Mesendoderm (in vitro differentiated cells): ENCODE data around the gene CHI3L2.
A peak's percentile ranks its signal among the peaks of the same experiment; 100 is the strongest.

Experiments used
- DNase-seq: peaks from one replicate; pipeline ENCODE4 v3.0.0; 2013
- H2AK5ac ChIP-seq: 2 replicates; pipeline ENCODE4 v1.6.1; 2013; ENCODE audit warnings: low read length, inconsistent platforms
- H2BK120ac ChIP-seq: 2 replicates; pipeline ENCODE4 v1.6.1; 2013; ENCODE audit warnings: low read depth, mild to moderate bottlenecking, low read length, moderate library complexity, mixed read lengths
- H2BK15ac ChIP-seq: replicated peaks from 2 replicates; pipeline ENCODE4 v1.6.1; 2013; ENCODE audit warnings: low read depth, mild to moderate bottlenecking, moderate library complexity
- H2BK5ac ChIP-seq: 2 replicates; pipeline ENCODE4 v1.6.1; 2013; ENCODE audit warnings: low read length, inconsistent platforms
- H3K18ac ChIP-seq: 2 replicates; pipeline ENCODE4 v1.6.1; 2013; ENCODE audit warnings: mild to moderate bottlenecking, low read length, mixed read lengths
- H3K23ac ChIP-seq: one replicate; pipeline ENCODE4 v1.6.1; 2013; ENCODE audit warnings: low read length
- H3K27ac ChIP-seq: 2 replicates; pipeline ENCODE4 v1.5.1; 2013; ENCODE audit warnings: low read depth, mild to moderate bottlenecking, inconsistent platforms, low read length, moderate library complexity
- H3K27me3 ChIP-seq: 2 replicates; pipeline ENCODE4 v1.6.1; 2013; ENCODE audit warnings: low read length, control low read depth, mild to moderate bottlenecking, inconsistent platforms; ENCODE audit not compliant: insufficient read depth, poor library complexity
- H3K36me3 ChIP-seq: 2 replicates; pipeline ENCODE4 v1.6.1; 2013; ENCODE audit warnings: low read length, inconsistent platforms; ENCODE audit not compliant: control insufficient read depth, insufficient read depth
- H3K4ac ChIP-seq: one replicate; pipeline ENCODE4 v1.6.1; 2013; ENCODE audit warnings: low read depth, mild to moderate bottlenecking, low read length, moderate library complexity
- H3K4me1 ChIP-seq: 2 replicates; pipeline ENCODE4 v1.6.1; 2013; ENCODE audit warnings: low read depth, low read length, inconsistent platforms; ENCODE audit not compliant: control insufficient read depth
- H3K4me2 ChIP-seq: 2 replicates; pipeline ENCODE4 v1.6.1; 2013; ENCODE audit warnings: low read length
- H3K4me3 ChIP-seq: 2 replicates; pipeline ENCODE4 v1.5.1; 2013; ENCODE audit warnings: mild to moderate bottlenecking, low read length
- H3K56ac ChIP-seq: one replicate; pipeline ENCODE4 v1.6.1; 2013; ENCODE audit warnings: low read length
- H3K79me1 ChIP-seq: 2 replicates; pipeline ENCODE4 v1.6.1; 2013; ENCODE audit warnings: low read length, inconsistent platforms
- H3K79me2 ChIP-seq: 2 replicates; pipeline ENCODE4 v1.6.1; 2013; ENCODE audit warnings: mild to moderate bottlenecking, low read length; ENCODE audit not compliant: control insufficient read depth, insufficient read depth
- H3K9ac ChIP-seq: 2 replicates; pipeline ENCODE4 v1.6.1; 2013; ENCODE audit warnings: low read length, inconsistent platforms
- H4K5ac ChIP-seq: one replicate; pipeline ENCODE4 v1.6.1; 2013; ENCODE audit warnings: low read length
- H4K8ac ChIP-seq: one replicate; pipeline ENCODE4 v1.6.1; 2013; ENCODE audit warnings: low read depth, mild to moderate bottlenecking, control low read depth, low read length, moderate library complexity
- WGBS: extraction: QIAGEN DNeasy Blood & Tissue Kit; methylation state at CpG from one replicate; pipeline ENCODE4 v1.1.7; 2013; ENCODE audit warnings: low lambda C conversion rate, missing lambda C conversion rate; ENCODE audit not compliant: insufficient coverage; ENCODE audit errors: extremely low coverage; 5-methylcytosine and 5-hydroxymethylcytosine counted together

Gene CHI3L2

GRCh38 chr1:111279144-111279543, 51.6 kb downstream of the CHI3L2 start:
- no peak overlapping the region for H4K8ac ChIP-seq

GRCh38 chr1:111280267-111280666, 52.8 kb downstream of the CHI3L2 start:
- H3K27ac ChIP-seq: no peak overlapping the region
- no peak overlapping the region for H3K9ac ChIP-seq
- H2BK5ac ChIP-seq: no peak overlapping the region
- no peak for DNase-seq
- H3K4me2 ChIP-seq: no peak overlapping the region
- H3K79me1 ChIP-seq: no peaks in the 10 kb centered on the region
- no peaks in the 10 kb centered on the region for H3K27me3 ChIP-seq
- H2BK120ac ChIP-seq: no peak overlapping the region
- H3K36me3 ChIP-seq: no peaks in the 10 kb centered on the region
- H3K18ac ChIP-seq: no peak overlapping the region
- no peaks in the 10 kb centered on the region for H3K4me1 ChIP-seq
- H4K8ac ChIP-seq: no peak overlapping the region
- no peak overlapping the region for H3K56ac ChIP-seq
- no peak overlapping the region for H3K4me3 ChIP-seq
- no peak overlapping the region for H4K5ac ChIP-seq
- no peaks in the 10 kb centered on the region for H3K79me2 ChIP-seq
- no peak overlapping the region for H3K23ac ChIP-seq
- H2AK5ac ChIP-seq: no peak overlapping the region
- no peak overlapping the region for H3K4ac ChIP-seq
- no peak overlapping the region for H2BK15ac ChIP-seq

More at GRCh38 chr1:111279144-111279543, 51.6 kb downstream of the CHI3L2 start:
- Histone ChIP-seq H3K36me3 (no peaks in the 10 kb centered on the region), H3K27ac (no peak overlapping the region), H2BK15ac (no peak overlapping the region), H3K79me1 (no peaks in the 10 kb centered on the region), H3K27me3 (no peaks in the 10 kb centered on the region), H3K18ac (no peak overlapping the region), H3K4me3 (no peak overlapping the region), H3K9ac (no peak overlapping the region), H2AK5ac (no peak overlapping the region), H2BK5ac (no peak overlapping the region), H3K23ac (no peak overlapping the region), H3K79me2 (no peaks in the 10 kb centered on the region), H3K56ac (no peak overlapping the region), H2BK120ac (no peak overlapping the region), H4K5ac (no peak overlapping the region), H3K4me2 (no peak overlapping the region), H3K4me1 (no peaks in the 10 kb centered on the region), H3K4ac (no peak overlapping the region)
- DNase-seq: no peak
- no CpG with 5 or more reads among the region's 4 CpGs for WGBS

DNA sequence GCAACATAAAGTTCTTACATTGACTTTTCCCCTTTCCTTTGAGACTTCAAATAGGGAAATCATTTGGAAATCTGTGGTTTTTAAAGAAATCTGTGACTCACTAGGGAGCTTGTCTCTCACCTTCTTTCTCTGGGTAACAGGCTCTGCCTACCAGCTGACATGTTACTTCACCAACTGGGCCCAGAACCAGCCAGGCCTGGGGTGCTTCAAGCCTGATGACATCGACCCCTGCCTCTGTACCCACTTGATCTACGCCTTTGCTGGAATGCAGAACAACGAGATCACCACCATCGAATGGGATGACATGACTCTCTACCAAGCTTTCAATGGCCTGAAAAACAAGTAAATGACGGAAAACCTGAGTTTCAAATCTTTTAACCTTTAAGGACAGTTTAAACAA, 53.9 kb downstream of the CHI3L2 start:
- Histone ChIP-seq H3K27ac (no peak overlapping the region), H3K18ac (no peak overlapping the region), H2AK5ac (no peak overlapping the region), H3K79me2 (no peaks in the 10 kb centered on the region), H2BK120ac (no peak overlapping the region), H4K5ac (no peak overlapping the region), H2BK5ac (no peak overlapping the region), H3K4me3 (no peak overlapping the region), H3K9ac (no peak overlapping the region), H3K27me3 (no peaks in the 10 kb centered on the region), H3K56ac (no peak overlapping the region), H4K8ac (no peak overlapping the region), H3K79me1 (no peaks in the 10 kb centered on the region), H3K4ac (no peak overlapping the region), H3K4me1 (no peaks in the 10 kb centered on the region), H3K4me2 (no peak overlapping the region), H3K23ac (no peak overlapping the region), H3K36me3 (no peaks in the 10 kb centered on the region), H2BK15ac (no peak overlapping the region)
- no CpG with 5 or more reads among the region's 5 CpGs for WGBS
- peak; percentile 61 for DNase-seq

DNA sequence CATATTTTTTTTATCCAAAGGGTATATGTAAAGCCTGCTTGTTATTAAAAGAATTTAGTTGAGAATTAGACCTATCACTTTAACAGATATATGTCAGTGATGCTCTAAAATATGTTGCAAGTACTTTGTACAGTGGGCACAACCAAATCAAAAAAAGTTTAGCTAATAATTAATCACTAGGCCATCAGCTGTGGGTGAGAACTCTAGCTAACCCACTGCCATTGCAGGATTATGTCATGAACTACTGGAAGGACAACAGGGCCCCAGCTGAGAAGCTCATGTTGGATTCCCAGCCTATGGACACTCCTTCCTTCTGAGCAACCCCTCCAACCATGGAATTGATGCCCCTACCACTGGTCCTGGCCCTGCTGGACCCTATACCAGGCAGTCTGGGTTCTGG, 56.3 kb downstream of the CHI3L2 start:
- no peak overlapping the region for H3K56ac ChIP-seq

DNA sequence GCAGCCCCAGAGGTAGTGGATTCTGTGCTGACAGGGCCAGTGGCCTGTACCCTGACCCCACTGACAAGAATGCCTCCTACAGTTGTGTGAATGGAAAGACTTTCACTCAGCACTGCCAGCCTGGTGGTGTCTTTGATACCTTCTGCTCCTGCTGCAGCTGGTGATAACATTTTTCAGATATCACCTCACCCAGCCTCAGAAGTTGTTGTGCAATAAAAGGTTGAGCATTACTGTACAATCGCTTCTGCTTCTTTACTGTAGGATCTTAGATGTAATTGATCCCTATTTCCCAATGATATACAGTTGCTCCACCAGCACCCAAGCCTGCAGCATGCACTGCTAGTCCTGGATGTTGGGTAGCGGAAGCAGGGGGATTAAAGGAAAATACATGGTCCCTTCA, 58.4 kb downstream of the CHI3L2 start:
- Histone ChIP-seq H4K5ac (no peak overlapping the region), H3K4me3 (no peak overlapping the region), H3K4me2 (no peak overlapping the region), H3K79me1 (no peaks in the 10 kb centered on the region), H2AK5ac (no peak overlapping the region), H3K79me2 (no peaks in the 10 kb centered on the region), H3K4me1 (no peaks in the 10 kb centered on the region), H3K18ac (no peak overlapping the region), H3K27ac (no peak overlapping the region), H3K23ac (no peak overlapping the region), H3K27me3 (no peaks in the 10 kb centered on the region), H2BK15ac (no peak overlapping the region), H3K4ac (no peak overlapping the region), H3K9ac (no peak overlapping the region), H3K56ac (no peak overlapping the region), H3K36me3 (no peaks in the 10 kb centered on the region), H4K8ac (no peak overlapping the region), H2BK120ac (no peak overlapping the region), H2BK5ac (no peak overlapping the region)
- DNase-seq: peak; percentile 35
- WGBS: no CpG with 5 or more reads among the region's 2 CpGs

More for the DNA sequence above, 56.3 kb downstream of the CHI3L2 start:
- no peak overlapping the region for H3K4me3 ChIP-seq
- no peaks in the 10 kb centered on the region for H3K27me3 ChIP-seq
- no peak overlapping the region for H3K27ac ChIP-seq
- H2BK5ac ChIP-seq: no peak overlapping the region
- no peaks in the 10 kb centered on the region for H3K79me2 ChIP-seq
- no peak overlapping the region for H4K8ac ChIP-seq
- no peak overlapping the region for H3K9ac ChIP-seq
- H2BK120ac ChIP-seq: no peak overlapping the region
- H3K23ac ChIP-seq: no peak overlapping the region
- no peak overlapping the region for H2AK5ac ChIP-seq
- DNase-seq: no peak
- H3K18ac ChIP-seq: no peak overlapping the region
- no peaks in the 10 kb centered on the region for H3K4me1 ChIP-seq
- H3K36me3 ChIP-seq: no peaks in the 10 kb centered on the region
- H3K4ac ChIP-seq: no peak overlapping the region
- H4K5ac ChIP-seq: no peak overlapping the region
- H2BK15ac ChIP-seq: no peak overlapping the region
- H3K4me2 ChIP-seq: no peak overlapping the region
- H3K79me1 ChIP-seq: no peaks in the 10 kb centered on the region

DNA sequence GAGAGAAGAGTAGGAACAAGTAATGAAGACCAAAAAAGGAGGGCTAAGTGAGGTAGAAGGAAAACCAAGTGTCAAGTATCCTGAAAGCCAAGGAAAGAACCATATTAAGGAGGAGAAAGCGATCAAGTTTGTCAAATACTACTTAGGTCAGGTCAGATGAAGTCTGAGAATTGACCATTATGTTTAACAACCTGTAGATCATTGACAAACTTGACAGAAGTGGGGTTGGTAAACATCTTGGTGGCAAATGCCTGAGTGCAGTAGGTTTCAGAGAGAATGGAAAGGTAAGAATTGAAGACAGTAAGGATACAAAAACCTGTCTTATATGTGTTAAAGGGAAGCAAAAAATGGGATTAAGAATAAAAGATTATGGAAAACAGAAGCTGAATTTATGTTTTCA, 59.4 kb downstream of the CHI3L2 start:
- Histone ChIP-seq H2AK5ac (no peak overlapping the region), H3K4ac (no peak overlapping the region), H2BK120ac (no peak overlapping the region), H2BK15ac (no peak overlapping the region), H3K23ac (no peak overlapping the region), H3K27me3 (no peaks in the 10 kb centered on the region), H3K9ac (no peak overlapping the region), H3K4me2 (no peak overlapping the region), H4K5ac (no peak overlapping the region), H3K4me3 (no peak overlapping the region), H3K27ac (no peak overlapping the region), H3K18ac (no peak overlapping the region), H3K79me1 (no peaks in the 10 kb centered on the region), H2BK5ac (no peak overlapping the region), H3K4me1 (no peaks in the 10 kb centered on the region), H3K56ac (no peak overlapping the region), H4K8ac (no peak overlapping the region), H3K79me2 (no peaks in the 10 kb centered on the region), H3K36me3 (no peaks in the 10 kb centered on the region)
- no CpG with 5 or more reads among the region's 1 CpG for WGBS
- DNase-seq: no peak
